Measurements from ENCODE around the gene HLX.

The HLX gene

GRCh38 chr1:220928725-220929300, 49.6 kb downstream of the HLX start:
- no peak for DNase-seq

GRCh38 chr1:220929304-220929703, 50.1 kb downstream of the HLX start:
- no peak for DNase-seq

All from NCI-H2107 (cell line).